Mesothelial cell of epicardium (in vitro differentiated cells): ENCODE measurements around the gene SIRPD. TPM values are rescaled to one million over a fixed set of nuclear protein-coding genes. Genes with fewer than 3 reads are reported as not detected.

Experiments
- DNase-seq, 2 experiments: peaks; one replicate each; pipeline ENCODE4 v3.0.0; 2021; ENCODE audit warnings: low spot score in 2 of 2; ENCODE audit not compliant: unreplicated experiment in 2 of 2
- H3K27ac Mint-ChIP-seq: 2 replicates; pipeline ENCODE4 v1.8.0; 2021; ENCODE audit warnings: mixed read lengths
- H3K27me3 Mint-ChIP-seq: 2 replicates; pipeline ENCODE4 v1.8.0; 2021; ENCODE audit warnings: low read depth, mixed read lengths
- H3K36me3 Mint-ChIP-seq: 2 replicates; pipeline ENCODE4 v1.8.0; 2021; ENCODE audit warnings: mixed read lengths
- H3K4me1 Mint-ChIP-seq: 2 replicates; pipeline ENCODE4 v1.8.0; 2021; ENCODE audit warnings: mixed read lengths
- H3K4me3 Mint-ChIP-seq: 2 replicates; pipeline ENCODE4 v1.8.0; 2021; ENCODE audit warnings: mild to moderate bottlenecking, moderate library complexity, mixed read lengths
- H3K9me3 Mint-ChIP-seq: 2 replicates; pipeline ENCODE4 v1.8.0; 2021; ENCODE audit warnings: mixed read lengths
- CTCF ChIP-seq: fragments of 200-600 bp; sonication (generic); IDR thresholded peaks from one replicate; pipeline ENCODE4 v1.5.0; 2021; ENCODE audit warnings: antibody characterized with exemption; ENCODE audit not compliant: unreplicated experiment
- total RNA-seq: library from RNA; stranded (reverse); gene quantifications from 3 replicates; pipeline ENCODE4 v1.2.1, GENCODE V29; 2021

Gene SIRPD
- total RNA-seq, 1 donor from 2014 or later: not detected

- H3K36me3 Mint-ChIP-seq: no peaks in the 10 kb centered on the region
- H3K4me3 Mint-ChIP-seq: no peak overlapping the region
- no peak overlapping the region for H3K27ac Mint-ChIP-seq
- H3K4me1 Mint-ChIP-seq: no peaks in the 10 kb centered on the region
- peaks cover 5% of the 10 kb centered on the region for H3K9me3 Mint-ChIP-seq
- no peak for DNase-seq
- TF ChIP-seq CTCF: no peak
- peaks cover 44% of the 10 kb centered on the region for H3K27me3 Mint-ChIP-seq
Measured at GRCh38 chr20:1536893-1537730, 20.4 kb downstream of the SIRPD start.

DNA sequence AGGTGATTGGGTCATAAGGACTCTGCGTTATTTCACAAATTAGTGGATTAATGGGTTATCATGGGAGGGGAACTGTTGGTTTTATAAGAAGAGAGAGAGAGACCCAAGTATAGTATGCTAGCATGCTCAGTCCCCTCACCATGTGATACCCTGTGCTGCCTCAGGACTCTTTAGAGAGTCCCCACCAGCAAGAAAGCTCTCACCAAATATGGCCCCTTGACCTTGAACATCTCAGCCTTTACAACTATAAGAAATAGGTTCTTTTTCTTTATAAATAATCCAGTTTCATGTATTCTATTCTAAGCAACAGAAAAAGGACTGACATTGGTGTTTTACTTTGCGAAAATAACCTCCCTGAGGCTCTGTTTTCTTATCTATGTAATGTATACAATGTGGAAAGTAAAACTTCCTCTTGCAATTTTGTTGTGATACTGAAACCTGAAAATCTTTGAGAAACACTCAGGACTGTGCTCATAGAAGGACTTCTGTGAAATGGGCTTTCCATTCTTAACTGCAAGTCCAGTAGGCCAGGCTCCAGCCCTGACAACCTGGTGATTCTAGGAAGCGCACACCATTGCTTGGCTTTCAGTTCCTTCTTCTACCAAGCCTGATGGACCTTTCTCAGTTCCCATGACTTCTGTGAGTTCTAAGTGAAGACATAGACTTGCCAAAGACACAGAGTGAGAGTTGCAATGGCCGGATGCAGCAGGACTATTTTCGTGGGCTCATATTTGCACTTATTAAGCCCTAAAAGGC is 21.9 kb downstream of the SIRPD start:
- DNase-seq: no peak
- Mint-ChIP-seq H3K27me3 (peaks cover 49% of the 10 kb centered on the region), H3K36me3 (no peaks in the 10 kb centered on the region), H3K4me3 (no peak overlapping the region), H3K27ac (no peak overlapping the region), H3K9me3 (peaks cover 5% of the 10 kb centered on the region), H3K4me1 (no peaks in the 10 kb centered on the region)
- TF ChIP-seq CTCF: no peak

DNA sequence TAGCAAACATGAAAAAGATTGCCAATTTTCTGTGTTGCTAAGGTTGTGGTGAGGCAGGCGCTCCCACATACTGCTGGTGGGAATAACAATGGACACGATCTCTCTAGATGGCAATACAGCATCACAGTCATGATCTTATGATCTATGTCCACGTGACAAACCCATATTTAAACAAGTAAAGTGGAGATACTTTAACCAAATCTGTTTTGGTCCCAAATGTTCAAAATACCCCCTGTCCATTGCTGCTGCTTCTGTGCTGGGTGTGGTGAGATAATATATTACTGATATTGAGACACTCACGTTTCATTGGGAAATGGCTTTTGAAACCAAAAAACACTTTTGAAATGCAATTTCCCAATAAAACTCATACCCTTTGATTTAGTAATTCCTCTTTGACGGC is 23.0 kb downstream of the SIRPD start:
- H3K9me3 Mint-ChIP-seq: peaks cover under 1% of the 10 kb centered on the region

DNA sequence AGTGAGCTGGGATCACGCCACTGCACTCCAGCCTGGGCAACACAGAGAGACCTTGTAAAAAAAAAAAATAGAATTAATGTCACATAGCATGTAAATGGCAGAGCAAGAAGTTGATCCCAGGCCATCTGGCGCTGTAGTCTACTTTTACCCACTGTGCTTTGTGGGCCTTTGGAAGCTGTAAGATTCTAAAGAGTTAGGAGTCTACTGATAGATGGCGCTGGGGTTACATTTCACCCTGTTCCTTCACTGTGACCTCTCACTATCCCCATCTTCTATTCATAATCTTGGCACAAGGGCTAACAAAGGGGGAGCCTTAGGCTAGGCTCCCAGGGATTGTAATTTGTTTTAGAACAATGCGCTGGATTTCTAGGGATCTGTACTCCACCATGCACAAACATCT is 24.4 kb downstream of the SIRPD start:
- TF ChIP-seq CTCF: no peak
- no peak overlapping the region for H3K4me3 Mint-ChIP-seq
- no peak for DNase-seq
- no peak overlapping the region for H3K27ac Mint-ChIP-seq
- peaks cover 7% of the 10 kb centered on the region for H3K9me3 Mint-ChIP-seq
- H3K27me3 Mint-ChIP-seq: peaks cover 44% of the 10 kb centered on the region
- H3K4me1 Mint-ChIP-seq: no peaks in the 10 kb centered on the region
- H3K36me3 Mint-ChIP-seq: no peaks in the 10 kb centered on the region

More for the DNA sequence above, 23.0 kb downstream of the SIRPD start:
- H3K4me3 Mint-ChIP-seq: no peak overlapping the region
- TF ChIP-seq CTCF: no peak
- no peak for DNase-seq
- no peaks in the 10 kb centered on the region for H3K4me1 Mint-ChIP-seq
- H3K36me3 Mint-ChIP-seq: no peaks in the 10 kb centered on the region
- H3K27ac Mint-ChIP-seq: no peak overlapping the region
- peaks cover 48% of the 10 kb centered on the region for H3K27me3 Mint-ChIP-seq

DNA sequence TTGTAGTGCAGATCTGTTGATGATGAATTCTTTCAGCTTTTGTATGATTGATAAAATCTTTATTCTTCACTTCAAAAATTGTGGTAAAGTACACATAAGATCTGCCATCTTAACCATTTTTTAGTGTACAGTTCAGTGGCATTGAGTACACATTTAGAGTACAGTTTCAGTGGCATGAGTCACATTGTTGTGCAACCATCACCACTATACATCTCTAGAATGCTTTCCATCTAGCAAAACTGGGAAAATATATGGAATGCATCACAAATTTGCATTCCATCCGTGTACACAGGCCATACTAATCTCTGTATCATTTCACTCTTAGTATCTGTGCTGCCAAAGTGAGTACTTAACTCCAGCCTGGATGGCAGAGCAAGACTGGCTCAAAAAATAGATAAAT is 28.7 kb downstream of the SIRPD start:
- Mint-ChIP-seq H3K27me3 (peaks cover 30% of the 10 kb centered on the region), H3K4me3 (no peak overlapping the region), H3K36me3 (no peaks in the 10 kb centered on the region), H3K4me1 (no peaks in the 10 kb centered on the region), H3K27ac (no peak overlapping the region), H3K9me3 (peaks cover 20% of the 10 kb centered on the region)
- TF ChIP-seq CTCF: no peak
- DNase-seq: no peak
